Lung (tissue), 12 donors: ENCODE data around the gene SPRY1. TPM values are rescaled to one million over a fixed set of nuclear protein-coding genes. Genes with fewer than 3 reads are reported as not detected.

Source experiments
- ATAC-seq: fragments of 200-7000 bp; cut with Tn5 transposase; one replicate; pipeline ENCODE4 v1.9.1; 2020; ENCODE audit warnings: moderate number of reproducible peaks; ENCODE audit not compliant: insufficient read depth, low FRiP score
- DNase-seq, 3 donors: peaks; one replicate each; pipeline ENCODE4 v3.0.0-alpha.2; 2013 to 2017
- H3K27ac ChIP-seq, 2 donors: one replicate each; pipeline ENCODE4 v1.5.1; 2013; ENCODE audit warnings: mild to moderate bottlenecking in 2 of 2, moderate library complexity in 2 of 2, control low read depth in 1 of 2, inconsistent platforms in 1 of 2, low read depth in 1 of 2, low read length in 1 of 2
- H3K27me3 ChIP-seq, 3 donors: one replicate each; pipeline ENCODE4 v1.5.1; 2013; ENCODE audit warnings: low read length in 2 of 3; ENCODE audit not compliant: control insufficient read depth in 3 of 3, insufficient read depth in 3 of 3
- H3K36me3 ChIP-seq, 4 donors: one replicate each; pipeline ENCODE4 v1.5.1; 2013; ENCODE audit warnings: low read length in 4 of 4, mild to moderate bottlenecking in 1 of 4, moderate library complexity in 1 of 4; ENCODE audit not compliant: control insufficient read depth in 4 of 4, insufficient read depth in 4 of 4
- H3K4me1 ChIP-seq, 5 donors: one replicate each; pipeline ENCODE4 v1.5.1; 2013; ENCODE audit warnings: low read length in 5 of 5, mild to moderate bottlenecking in 2 of 5, moderate library complexity in 1 of 5; ENCODE audit not compliant: control insufficient read depth in 5 of 5, insufficient read depth in 5 of 5
- H3K4me3 ChIP-seq: one replicate; pipeline ENCODE4 v1.5.1; 2013; ENCODE audit warnings: mild to moderate bottlenecking, control low read depth, moderate library complexity
- H3K9ac ChIP-seq, 2 donors: one replicate each; pipeline ENCODE4 v1.5.1; 2013; ENCODE audit warnings: low read length in 2 of 2, control low read depth in 1 of 2; ENCODE audit not compliant: insufficient read depth in 1 of 2
- H3K9me3 ChIP-seq, 4 donors: one replicate each; pipeline ENCODE4 v1.5.1; 2013; ENCODE audit warnings: low read length in 3 of 4, mild to moderate bottlenecking in 1 of 4, moderate library complexity in 1 of 4; ENCODE audit not compliant: control insufficient read depth in 4 of 4, insufficient read depth in 3 of 4
- CTCF ChIP-seq: IDR thresholded peaks from 2 replicates; pipeline ENCODE4 v1.5.1; 2012; ENCODE audit warnings: mild to moderate bottlenecking; ENCODE audit errors: control extremely low read depth, extremely low read depth
- WGBS, 2 donors: extraction: QIAGEN DNeasy Blood & Tissue Kit; methylation state at CpG; one replicate each; pipeline ENCODE4 v1.1.7; 2013; 5-methylcytosine and 5-hydroxymethylcytosine counted together
- polyA plus RNA-seq, 2 donors: library from polyadenylated mRNA; stranded (reverse); fragments of 200-250 nt; gene quantifications; one replicate each; pipeline ENCODE4 v1.2.1, GENCODE V29; 2013
- total RNA-seq, 2 donors: library from RNA; depleted of rRNA in 1 of 2; stranded (reverse); fragments of >200 nt in 1 of 2; gene quantifications; one replicate each; pipeline ENCODE4 v1.2.1, GENCODE V29; 2014 to 2021
- donor health status: control.
- donor health status: control.
- donor health status: Bipolar disorder and iron deficiency.
- donor health status: healthy.
- donor health status: DM: yes; HTN: yes; CAD: no.

The SPRY1 gene
- total and polyA plus RNA-seq, 4 donors = 35.3 to 139 (median 73.6) TPM

- Histone ChIP-seq H3K27ac (no peak overlapping the region), H3K4me3 (no peak overlapping the region), H3K27me3 (no peaks in the 10 kb centered on the region), H3K9me3 (no peaks in the 10 kb centered on the region), H3K9ac (no peak overlapping the region), H3K36me3 (no peaks in the 10 kb centered on the region), H3K4me1 (peaks cover 0 to 30% (median 9%) of the 10 kb centered on the region in 5 donors)
- no peak for ATAC-seq
- DNase-seq = peak in 1 of 3 donors; percentile 35
- no peak for TF ChIP-seq CTCF
- 50% methylated on average over 2 of the region's 2 CpGs for WGBS, 2 donors
Observed at GRCh38 chr4:123417813-123418212, 21.2 kb downstream of the SPRY1 start.

GRCh38 chr4:123418351-123418931 is 21.8 kb downstream of the SPRY1 start:
- Histone ChIP-seq H3K36me3 (no peaks in the 10 kb centered on the region), H3K9me3 (no peaks in the 10 kb centered on the region), H3K4me1 (peaks cover 0 to 30% (median 9%) of the 10 kb centered on the region in 5 donors), H3K27ac (peak overlapping the region in 1 of 2 donors; percentile 29), H3K9ac (no peak overlapping the region), H3K27me3 (no peaks in the 10 kb centered on the region), H3K4me3 (no peak overlapping the region)
- 6 to 18% methylated on average over 3 of the region's 3 CpGs for WGBS, 2 donors
- DNase-seq = peak; percentile 69 to 89 (median 81)
- no peak for ATAC-seq
- no peak for TF ChIP-seq CTCF

GRCh38 chr4:123419885-123420755 is 23.5 kb downstream of the SPRY1 start:
- H3K4me1 ChIP-seq = peaks cover 0 to 30% (median 9%) of the 10 kb centered on the region in 5 donors
- no peak for TF ChIP-seq CTCF
- no peaks in the 10 kb centered on the region for H3K9me3 ChIP-seq
- H3K27ac ChIP-seq = no peak overlapping the region
- WGBS, 2 donors = 85 to 86% methylated on average over 17 of the region's 17 CpGs
- no peak overlapping the region for H3K4me3 ChIP-seq
- no peak overlapping the region for H3K9ac ChIP-seq
- ATAC-seq (no peak), DNase-seq (no peak)
- H3K27me3 ChIP-seq = no peaks in the 10 kb centered on the region
- no peaks in the 10 kb centered on the region for H3K36me3 ChIP-seq
